GM21786 (cell line): ENCODE results near the gene HACD1.
A peak's percentile ranks its signal among the peaks of the same experiment; 100 is the strongest.

Experiments used
- ATAC-seq: cut with Tn5 transposase; IDR thresholded peaks from one replicate; pipeline ENCODE4 v1.9.1; 2021; ENCODE audit not compliant: unreplicated experiment

The HACD1 gene, protein sequence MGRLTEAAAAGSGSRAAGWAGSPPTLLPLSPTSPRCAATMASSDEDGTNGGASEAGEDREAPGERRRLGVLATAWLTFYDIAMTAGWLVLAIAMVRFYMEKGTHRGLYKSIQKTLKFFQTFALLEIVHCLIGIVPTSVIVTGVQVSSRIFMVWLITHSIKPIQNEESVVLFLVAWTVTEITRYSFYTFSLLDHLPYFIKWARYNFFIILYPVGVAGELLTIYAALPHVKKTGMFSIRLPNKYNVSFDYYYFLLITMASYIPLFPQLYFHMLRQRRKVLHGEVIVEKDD

DNA sequence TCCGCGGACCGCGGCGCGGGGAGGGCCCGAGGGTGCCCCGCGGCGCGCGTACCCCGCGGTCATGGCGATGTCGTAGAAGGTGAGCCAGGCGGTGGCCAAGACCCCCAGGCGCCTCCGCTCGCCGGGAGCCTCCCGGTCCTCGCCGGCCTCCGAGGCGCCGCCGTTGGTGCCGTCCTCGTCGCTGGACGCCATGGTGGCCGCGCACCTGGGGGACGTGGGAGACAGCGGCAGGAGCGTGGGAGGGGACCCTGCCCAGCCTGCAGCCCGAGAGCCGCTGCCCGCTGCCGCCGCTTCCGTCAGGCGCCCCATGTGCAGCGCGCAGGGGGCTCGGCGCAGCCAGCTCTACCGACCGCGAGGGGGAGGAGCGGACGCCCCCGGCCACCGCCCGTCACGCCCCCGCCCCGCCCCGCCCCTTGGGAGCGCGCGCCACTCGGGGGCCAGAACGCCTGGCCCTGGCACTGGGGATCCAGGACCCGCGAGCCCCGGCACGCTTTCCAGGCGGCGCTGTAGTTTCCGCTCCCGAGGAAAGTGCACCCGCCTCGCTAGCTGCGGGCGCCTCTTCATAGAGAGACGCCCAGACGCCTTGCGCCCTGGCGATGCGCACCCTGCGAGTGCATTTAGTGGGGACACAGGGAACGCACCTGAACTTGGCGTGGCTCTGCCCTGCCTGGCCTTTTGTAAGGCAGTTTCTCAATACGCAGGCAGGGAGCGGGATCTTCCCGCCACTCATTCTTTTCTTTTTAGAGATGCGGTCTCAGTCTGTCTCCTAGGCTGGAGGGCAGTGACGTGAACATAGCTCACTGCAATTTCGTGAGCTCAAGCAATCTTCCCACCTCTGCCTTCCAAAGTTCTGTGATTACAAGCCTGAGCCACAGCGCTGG lies at the start of gene HACD1:
HACD1 (minus strand) TSS at position 344 of the 881 bp plus-strand sequence; CDS start at position 309, 35 bp downstream.
- peak; percentile 55 for ATAC-seq

DNA sequence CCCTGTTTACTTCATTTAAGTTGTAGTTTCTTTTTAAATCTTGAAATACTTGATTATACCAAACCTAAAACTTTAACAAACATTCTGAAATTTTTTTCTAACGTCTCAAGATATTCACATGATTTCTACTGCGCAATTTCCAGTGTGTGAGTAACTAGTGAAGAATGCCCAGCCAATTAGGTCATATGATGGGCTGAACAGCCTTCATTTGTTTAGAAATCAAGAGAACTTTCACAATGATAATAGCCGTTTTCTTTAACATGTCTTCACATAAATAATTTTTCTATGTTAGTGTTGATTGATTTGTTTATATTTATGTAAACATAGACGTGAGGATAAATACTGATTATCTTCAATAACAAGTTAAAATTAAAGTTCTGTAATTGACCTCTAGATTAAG lies 48.6 kb upstream of the HACD1 start:
- ATAC-seq: no peak

DNA sequence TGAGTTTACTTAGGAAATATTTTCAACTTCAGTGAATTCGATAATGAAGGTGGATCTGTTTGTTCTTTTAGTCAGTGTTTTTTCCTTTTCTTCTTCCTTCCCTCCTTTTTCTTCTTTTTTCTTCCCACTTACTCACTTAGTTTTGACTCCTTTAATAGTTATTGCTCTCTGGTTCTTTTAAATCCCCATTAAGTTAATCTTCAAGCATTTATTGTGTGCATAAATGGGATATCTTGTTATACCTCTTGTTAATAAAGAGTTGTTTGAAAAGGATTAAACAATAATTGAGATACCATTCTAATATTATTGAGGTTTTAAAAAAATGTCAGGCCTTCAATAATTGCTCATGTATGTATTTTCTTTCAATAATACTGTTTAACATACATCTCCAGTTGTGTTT lies 46.3 kb upstream of the HACD1 start:
- ATAC-seq: no peak

DNA sequence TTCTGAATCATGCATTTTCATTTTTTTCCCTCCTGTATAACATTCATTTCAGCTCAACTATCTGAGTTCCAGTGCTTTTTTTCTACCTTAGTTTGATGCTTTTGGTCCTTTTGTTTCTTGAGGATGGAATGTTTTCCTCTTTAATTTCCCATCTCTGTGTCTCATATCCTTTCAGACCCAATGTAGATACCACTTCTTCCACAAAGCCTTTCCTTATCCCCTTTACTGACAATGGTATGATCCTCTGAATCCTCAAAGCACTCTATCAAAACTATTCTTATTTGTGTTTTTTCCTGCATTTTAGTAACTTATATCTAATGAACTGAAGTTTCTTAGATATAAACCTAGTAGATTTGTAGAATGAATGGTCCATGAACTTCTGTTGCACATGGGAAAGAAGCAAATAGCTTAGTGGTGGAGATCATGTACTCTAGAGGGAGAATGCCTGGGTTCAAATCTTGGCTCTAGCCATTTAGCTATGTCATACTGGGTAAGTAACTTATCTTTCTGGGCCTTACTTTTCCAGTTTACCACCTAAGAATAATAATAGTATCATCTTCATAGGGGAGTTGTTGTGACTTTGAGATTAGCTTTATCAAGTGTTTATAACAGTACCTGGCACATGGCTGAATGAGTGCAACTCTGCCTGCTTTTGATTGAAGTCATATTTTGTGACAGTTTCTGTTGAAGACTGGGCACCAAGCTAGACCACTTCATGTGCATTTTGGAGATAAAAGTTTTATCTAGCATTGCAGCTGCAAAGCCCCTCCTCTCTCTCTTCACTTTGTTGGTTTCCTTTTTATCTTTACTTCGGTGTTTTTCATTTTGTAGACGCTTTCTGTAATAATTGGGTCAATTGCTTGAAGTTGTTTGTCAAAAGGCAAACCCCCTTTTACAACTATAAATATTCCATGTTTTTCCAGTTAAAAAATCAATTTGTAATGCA lies 45.3 kb upstream of the HACD1 start:
- no peak for ATAC-seq

DNA sequence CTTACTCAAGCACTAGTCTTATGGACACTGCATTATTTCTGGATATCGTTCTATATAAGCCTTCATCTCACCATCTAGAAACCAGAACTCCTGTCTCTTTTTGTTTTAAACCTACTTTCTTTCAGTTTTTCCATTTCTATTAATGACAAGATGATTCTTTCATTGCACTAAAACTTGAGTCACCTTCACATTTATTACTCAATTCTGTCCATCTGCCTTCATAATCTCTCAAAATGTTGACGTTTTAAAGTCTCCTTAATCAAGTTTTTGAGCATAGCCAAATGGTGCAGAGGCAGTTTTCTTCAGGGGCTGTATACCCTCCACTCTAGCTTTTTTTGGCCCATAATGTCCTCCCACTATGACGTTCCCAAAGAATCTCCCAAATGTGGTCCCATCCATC lies 44.3 kb upstream of the HACD1 start:
- ATAC-seq: no peak

DNA sequence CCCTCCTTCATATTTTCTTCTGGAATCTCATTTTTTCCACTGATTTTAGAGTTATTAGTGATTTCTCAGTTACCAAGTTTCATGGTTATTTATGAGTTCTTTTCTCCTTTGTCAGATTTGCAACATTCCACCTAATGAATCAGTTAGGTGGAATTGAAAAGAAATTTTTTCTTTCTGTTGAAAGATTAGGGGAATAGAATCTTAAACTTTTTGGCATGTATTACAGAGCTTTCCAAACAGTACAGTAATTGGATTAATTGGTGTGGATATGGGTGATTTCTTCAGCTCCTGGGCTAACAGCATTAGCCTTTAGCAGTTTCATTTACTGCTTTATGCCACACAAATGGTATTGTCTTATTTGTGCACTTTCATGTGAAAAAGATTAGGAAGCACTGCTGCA lies 43.7 kb upstream of the HACD1 start:
- ATAC-seq: no peak

DNA sequence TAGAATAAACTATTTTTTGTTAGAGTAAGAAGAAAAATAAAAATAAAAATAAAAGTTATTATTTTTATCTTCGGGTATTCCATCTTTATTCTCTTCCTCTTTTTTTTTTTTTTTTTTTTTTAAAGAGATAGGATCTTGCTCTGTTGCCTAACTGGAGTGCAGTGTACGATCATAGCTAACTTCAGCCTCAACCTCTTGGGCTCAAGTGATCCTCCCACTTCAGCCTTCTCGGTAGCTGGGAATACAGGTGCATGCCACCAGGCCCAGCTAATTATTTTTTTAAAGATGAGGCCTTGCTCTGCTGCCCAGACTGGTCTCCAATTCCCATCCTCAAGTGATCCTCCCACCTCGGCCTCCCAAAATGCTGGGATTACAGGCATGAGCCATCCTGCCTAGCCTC lies 42.2 kb upstream of the HACD1 start:
- ATAC-seq: no peak

DNA sequence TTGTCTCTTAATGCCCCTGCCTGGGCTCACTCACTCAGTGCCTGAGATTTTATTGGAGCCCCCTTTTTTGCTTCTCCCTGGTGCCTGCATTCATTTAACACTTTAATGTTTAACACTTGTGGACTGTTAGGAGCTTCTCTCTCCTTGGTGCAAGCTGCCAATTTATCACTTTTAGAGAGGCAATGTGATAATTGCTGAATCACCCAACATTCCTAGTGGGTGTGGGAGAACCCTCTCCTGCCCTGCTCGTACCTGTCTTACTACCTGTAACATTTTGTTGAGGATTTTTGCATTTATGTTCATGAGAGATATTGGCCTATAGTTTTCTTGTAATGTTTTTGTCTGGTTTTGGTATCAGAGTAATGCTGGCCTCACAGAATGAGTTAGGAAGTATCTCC lies 39.9 kb upstream of the HACD1 start:
- ATAC-seq: no peak

DNA sequence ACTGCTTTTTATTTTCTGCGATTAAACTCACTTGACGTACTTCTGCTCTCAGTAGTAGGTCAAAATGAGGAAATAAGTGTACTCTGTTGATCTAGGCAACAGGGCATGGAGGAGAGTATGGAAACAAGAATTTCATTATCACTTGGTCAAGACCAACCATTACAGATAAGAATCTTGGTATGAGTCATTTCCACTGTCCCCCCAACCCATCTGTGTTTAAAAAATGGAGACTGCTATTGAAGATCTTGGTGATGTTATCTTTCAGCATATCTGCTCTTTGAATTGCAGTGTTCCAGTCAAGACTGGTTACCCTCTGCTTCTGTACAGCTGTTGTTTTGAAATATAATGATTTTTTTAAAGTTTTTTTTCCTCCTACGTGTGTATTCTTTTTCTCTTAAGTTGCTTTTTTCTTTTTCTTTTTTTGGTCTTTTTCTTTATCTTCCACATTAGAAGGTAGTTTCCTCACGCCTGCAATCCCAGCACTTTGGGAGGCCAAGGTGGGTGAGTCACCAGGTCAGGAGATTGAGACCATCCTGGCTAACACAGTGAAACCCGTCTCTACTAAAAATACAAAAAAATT lies 38.5 kb upstream of the HACD1 start:
- ATAC-seq: peak; percentile 79

DNA sequence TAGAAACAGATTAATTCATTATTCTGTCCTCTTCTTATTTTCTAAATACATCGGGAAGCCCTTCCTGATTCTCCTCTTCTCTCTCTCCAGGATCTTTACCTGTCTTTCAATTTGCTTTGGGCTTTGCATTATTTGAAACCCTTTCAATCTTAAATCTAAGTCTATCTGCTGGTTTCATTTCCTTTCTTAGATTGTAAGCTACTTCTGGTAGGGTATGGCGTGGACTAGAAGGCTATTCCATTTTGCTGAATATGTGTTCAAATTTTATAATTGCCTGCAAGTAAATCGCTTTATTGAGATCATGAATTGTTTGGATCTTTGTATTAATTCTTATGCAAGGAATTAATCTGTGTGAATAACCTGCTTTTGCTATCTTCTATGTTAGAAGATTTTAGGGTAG lies 37.8 kb upstream of the HACD1 start:
- no peak for ATAC-seq

DNA sequence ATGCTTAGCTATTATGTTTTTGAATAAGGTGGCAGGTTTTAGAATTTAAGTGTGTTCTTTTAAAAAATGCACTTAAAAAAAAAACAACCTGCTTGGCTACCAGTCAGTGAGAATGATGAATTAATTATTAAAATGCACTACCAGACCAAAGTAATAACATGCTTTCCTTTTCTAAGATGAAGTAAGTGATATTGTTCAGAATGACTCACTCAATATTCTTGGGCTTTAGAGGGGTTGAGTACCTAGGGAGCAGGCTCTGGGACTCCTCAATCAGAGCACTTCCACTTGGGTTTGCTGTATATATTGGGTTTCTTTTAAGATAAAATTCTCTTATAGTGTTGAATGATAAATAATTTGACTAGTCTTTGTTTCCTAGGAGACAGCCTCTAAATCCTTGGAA lies 35.4 kb upstream of the HACD1 start:
- ATAC-seq: peak; percentile 34

DNA sequence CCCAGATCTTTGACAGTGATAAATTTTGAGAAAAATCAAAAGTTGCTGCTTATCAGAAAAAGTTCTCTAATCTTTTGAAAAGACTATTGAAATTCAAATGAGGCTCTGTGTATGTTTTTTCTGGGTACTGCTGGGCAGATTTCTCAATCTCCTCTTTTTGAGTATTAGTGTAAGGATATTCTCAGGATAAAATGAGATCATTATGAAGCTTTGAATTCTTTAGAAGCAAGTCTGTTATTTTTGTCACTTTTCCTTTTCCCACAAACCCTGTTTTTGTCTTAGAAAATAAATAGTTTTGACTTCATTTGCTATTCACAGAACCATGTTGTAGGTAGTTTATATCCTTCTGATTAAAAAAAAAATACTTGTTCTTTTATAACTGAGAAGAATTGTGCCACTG lies 34.7 kb upstream of the HACD1 start:
- ATAC-seq: no peak

DNA sequence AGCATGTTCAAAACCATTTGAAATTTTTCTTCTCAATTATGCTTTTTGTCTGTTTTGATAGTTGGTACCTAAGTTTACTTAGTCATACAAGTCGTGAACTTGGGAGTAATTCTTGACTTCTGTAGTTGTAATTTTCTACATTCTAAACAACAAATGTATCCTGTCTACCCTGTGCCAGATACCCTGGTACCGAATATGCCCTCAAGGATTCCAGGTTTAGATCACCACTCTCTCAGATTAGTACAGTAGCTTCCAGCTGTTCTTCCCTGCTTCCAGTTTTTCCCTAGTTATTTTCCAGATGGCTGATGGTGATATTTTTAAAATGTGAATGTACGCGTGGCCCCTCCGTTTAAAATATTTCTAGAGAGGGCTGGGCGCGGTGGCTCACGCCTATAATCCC lies 33.2 kb upstream of the HACD1 start:
- ATAC-seq: no peak

DNA sequence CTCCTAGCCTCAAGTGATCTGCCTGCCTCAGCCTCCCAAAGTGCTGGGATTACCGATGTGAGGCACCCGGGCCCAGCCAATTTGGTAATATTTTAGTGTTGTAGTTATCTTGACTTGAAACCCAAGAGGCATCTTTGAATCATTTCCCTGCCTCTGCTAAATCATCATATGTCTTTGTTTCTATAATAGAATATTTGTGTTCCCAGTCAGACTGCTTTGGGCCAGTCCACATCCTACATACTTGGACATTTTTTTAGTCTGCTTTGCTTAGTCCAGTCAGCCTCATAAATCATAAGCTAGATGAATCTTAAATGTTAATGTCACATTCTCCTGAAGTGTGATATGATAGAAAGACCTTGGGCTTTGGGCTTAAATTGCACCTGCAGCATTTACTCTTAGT lies 32.7 kb upstream of the HACD1 start:
- ATAC-seq: no peak

DNA sequence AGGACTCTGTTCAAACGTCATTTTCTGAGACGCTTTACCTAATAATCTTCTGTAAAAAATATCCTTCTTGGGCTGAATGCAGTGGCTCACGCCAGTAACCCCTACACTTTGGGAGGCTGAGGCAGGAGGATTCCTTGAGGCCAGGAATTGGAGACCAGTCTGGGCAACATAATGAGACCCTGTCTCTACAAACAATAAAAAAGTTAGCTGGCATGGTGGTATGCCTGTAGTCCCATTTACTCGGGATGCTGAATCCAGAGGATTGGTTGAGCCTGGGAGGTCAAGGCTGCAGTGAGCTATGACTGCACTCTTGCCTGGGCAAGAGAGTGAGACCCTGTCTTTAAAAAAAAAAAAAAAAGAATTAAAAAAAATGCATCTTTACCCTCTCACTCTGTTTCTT lies 31.9 kb upstream of the HACD1 start:
- no peak for ATAC-seq

DNA sequence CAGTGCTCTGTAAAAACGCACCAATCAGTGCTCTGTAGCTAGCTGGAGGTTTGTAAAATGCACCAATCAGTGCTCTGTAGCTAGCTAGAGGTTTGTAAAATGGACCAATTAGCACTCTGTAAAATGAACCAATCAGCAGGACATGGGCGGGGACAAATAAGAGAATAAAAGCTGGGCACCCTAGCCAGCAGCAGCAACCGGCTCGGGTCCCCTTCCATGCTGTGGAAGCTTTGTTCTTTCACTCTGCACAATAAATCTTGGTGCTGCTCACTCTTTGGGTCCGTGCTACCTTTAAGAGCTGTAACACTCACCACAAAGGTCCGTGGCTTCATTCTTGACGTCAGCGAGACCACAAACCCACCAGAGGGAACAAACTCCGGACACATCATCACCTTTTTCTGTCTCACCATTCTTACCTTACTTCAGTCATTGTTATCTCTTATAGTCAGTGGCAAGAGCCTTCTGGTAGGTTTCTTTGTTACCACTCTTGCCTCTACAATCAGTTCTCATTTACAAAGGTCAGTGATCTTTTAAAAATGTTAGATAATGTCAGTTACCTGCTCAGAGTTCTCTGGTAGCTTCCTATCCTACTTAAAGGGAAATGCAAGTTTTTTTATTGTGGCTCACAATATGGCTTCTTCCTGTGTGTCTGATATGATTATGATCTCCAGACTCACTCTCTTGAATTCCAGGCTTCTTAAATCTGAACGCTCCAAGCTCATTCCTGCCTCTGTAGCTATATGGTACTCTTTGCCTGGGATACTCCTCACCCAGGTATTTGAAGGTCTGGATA lies 31.3 kb upstream of the HACD1 start:
- ATAC-seq: no peak

DNA sequence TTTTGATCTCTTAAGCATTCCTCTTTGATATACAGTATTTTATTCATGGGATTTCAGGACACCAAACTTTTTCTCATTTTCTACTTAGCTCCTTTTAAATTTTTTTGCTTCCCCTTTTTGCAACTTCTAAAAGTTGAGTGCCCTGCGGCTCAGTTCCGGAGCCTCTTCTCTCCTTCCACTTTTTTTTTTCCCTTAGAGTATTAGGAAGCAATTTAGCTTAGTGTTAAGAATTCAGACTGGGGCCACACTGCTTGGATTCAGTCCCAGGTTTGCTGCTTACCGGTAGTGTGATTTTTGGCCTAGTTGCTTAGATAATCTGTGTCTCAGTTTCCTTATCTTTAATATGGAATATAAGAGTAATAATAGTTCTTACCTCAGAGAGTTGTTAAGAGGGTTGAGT lies 30.2 kb upstream of the HACD1 start:
- no peak for ATAC-seq

DNA sequence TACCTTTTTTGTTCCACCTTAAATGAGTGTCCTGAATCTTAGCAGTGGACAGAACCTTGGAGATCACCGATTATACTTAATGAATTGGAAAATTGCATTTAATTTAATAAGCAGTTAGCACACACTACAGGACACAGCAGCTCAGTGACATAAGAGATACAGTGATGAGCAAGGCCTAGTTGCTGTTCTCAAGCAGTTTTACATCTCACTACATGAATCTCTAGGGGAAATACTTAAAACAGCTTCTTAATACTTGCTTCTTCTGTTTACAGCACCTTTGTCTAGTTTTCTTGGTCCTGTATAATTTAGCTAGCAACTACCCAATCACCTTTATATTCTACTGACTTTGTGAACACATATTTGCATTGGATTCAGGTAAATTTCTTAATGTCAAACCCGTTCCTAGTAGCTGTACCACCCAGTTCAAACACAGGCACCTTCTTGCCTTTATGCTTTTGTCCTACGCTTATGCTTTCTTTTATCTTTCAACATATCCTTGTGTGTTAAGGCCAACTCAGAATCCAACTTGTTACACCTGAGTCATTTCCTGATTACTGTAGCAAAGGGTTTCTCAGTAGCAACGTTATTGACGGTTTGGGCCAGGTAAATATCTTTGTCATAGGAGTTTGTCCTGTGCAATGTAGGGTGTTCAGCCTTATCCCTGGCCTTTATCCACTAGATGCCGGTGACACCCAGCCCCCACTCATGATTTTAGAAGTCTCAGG lies 28.6 kb upstream of the HACD1 start:
- no peak for ATAC-seq

DNA sequence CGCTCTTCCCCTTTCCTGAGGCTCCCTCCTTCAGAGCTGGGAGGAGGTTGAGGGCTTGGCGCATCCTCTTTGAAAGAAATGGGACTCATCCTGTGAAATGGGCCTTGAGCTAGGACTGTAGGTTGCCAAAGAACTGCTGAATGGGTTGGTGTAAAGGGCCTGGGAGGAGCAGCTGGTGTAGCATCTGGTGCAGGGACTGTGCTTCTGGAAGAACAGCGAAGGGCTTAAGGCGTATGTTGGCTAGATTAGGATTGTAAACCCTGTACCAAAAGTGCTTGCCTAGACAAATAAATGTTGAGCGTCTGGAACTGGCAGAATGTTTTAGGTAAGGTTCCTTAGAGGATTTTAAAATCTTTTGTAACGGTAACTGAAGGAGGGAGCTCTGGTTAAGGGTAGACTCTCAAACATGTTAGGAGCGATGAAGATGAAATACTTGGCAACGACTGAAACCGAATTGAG lies 27.3 kb upstream of the HACD1 start:
- ATAC-seq: peak; percentile 38
